ENCODE results near the gene KRT83.

KRT83 gene

DNA sequence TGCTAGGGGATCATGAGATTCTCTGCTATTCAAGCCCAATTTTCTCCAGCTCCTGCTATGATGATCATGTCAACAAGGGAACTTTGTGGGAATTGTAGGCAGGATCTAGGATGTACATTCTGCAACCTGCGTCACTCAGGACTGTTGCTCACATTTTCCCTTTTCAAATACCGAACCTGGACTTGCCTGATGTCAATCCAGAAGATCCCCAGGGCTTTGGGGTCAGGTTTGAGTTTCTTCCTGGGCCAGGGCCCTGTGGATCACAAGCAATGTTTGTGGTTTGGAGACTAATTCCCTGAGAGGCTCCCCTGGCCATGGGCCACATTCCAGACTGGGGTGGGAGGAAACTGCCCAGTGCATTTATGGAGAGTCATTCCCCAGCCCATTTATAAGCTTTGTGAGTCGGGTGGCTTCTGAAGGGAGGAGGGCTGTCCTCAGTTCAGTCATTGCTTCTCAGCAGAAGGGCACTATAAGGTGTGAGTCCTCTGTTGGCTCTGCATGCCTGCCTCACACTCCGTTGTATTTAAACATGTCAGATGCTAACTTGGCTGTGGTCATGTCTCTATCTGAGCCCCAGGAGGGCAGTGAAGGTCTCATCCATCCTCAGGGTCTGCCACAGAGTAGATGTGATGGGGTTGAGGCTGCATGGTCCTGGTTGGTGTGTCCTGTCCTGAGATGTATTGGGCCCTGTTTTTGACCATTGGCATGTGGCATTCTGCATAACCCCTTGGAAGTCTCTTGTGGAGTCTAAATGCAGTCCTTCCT lies 40.2 kb downstream of the KRT83 start:
- no peaks in the 10 kb centered on the region for H3K9me3 ChIP-seq (replicated peaks in 1 of 2; ENCODE audit: control insufficient read depth in 2 of 2, insufficient read depth in 1 of 2, low read depth in 1 of 2, low read length in 2 of 2)
- no peak overlapping the region for H3K14ac ChIP-seq (ENCODE audit: low read length)
- no CpG with 5 or more reads among the region's 4 CpGs for WGBS, 2 donors (ENCODE audit: extremely low coverage in 2 of 2, insufficient read length in 2 of 2, insufficient replicate concordance in 1 of 2)
- peak overlapping the region; percentile 35 for H3K9ac ChIP-seq (ENCODE audit: low read depth, low read length, poor library complexity)
- no peak overlapping the region for H3K4me3 ChIP-seq (ENCODE audit: low read length in 2 of 2)
- H3K4me1 ChIP-seq (ENCODE audit: control insufficient read depth in 2 of 2, insufficient read depth in 1 of 2, low read depth in 1 of 2, low read length in 2 of 2) = peaks cover 3 to 17% of the 10 kb centered on the region in 2 donors
- no peak for DNase-seq (ENCODE audit: low spot score)
- no peak overlapping the region for H4K91ac ChIP-seq (ENCODE audit: low read depth, low read length, poor library complexity)
- no peak overlapping the region for H3K4ac ChIP-seq (ENCODE audit: low read length)
- H3K27ac ChIP-seq (replicated peaks; ENCODE audit: low read length) = no peak overlapping the region
- H3K79me1 ChIP-seq (ENCODE audit: low read depth, low read length) = no peaks in the 10 kb centered on the region
- no peak overlapping the region for H4K8ac ChIP-seq (ENCODE audit: low read depth, low read length)
- H2BK120ac ChIP-seq (ENCODE audit: low read depth, low read length) = no peak overlapping the region
- no peak overlapping the region for H3K18ac ChIP-seq (ENCODE audit: low read length)
- no peak overlapping the region for H2AFZ ChIP-seq (ENCODE audit: low read length)
- peaks cover 0 to 10% (median 2%) of the 10 kb centered on the region in 3 experiments for H3K27me3 ChIP-seq (ENCODE audit: control insufficient read depth in 3 of 3, insufficient read depth in 3 of 3, low read depth in 1 of 3, low read length in 3 of 3)
- no peaks in the 10 kb centered on the region for H3K36me3 ChIP-seq (replicated peaks in 1 of 2; ENCODE audit: control insufficient read depth in 2 of 2, insufficient read depth in 2 of 2, low read length in 2 of 2)
- no peak overlapping the region for H3K23ac ChIP-seq (ENCODE audit: low read depth, low read length, poor library complexity)
- H2BK15ac ChIP-seq (ENCODE audit: low read length) = no peak overlapping the region
- no peak overlapping the region for H2BK12ac ChIP-seq (ENCODE audit: low read length)
- no peak overlapping the region for H2AK5ac ChIP-seq (ENCODE audit: low read depth, low read length)
- peak overlapping the region; percentile 27 for H2BK5ac ChIP-seq (ENCODE audit: low read length)
- no peak overlapping the region for H3K4me2 ChIP-seq (ENCODE audit: insufficient read depth, low read length, poor library complexity, severe bottlenecking)

DNA sequence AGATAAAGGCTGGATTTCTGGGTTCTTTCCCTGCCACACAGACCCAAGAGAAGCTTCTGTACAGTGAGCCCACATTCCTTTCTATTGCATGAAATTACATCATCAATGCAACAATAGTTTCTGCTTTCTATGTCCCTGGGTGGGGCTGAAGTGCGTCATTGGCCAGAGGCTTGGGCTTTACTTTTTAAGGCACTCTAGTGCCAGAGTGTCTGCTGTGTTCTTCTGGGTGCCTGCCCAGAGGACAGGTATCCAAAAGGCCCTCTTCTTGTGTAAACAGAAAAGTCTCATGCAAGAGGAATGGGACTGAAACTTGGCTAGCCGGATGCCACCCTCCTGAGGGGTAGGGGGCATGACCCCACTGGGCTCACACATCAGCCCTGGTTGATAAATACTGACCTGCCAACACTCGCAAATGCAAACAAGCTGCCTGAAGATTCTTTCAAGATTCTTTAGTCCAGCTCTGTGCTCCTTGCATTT lies 40.8 kb downstream of the KRT83 start:
- Histone ChIP-seq H3K18ac (ENCODE audit: low read length) (no peak overlapping the region), H2BK5ac (ENCODE audit: low read length) (no peak overlapping the region), H3K27ac (replicated peaks; ENCODE audit: low read length) (no peak overlapping the region), H2AFZ (ENCODE audit: low read length) (no peak overlapping the region), H3K14ac (ENCODE audit: low read length) (no peak overlapping the region), H4K91ac (ENCODE audit: low read depth, low read length, poor library complexity) (no peak overlapping the region), H3K27me3 (ENCODE audit: control insufficient read depth in 3 of 3, insufficient read depth in 3 of 3, low read depth in 1 of 3, low read length in 3 of 3) (peaks cover 0 to 10% (median 2%) of the 10 kb centered on the region in 3 experiments), H2BK15ac (ENCODE audit: low read length) (no peak overlapping the region), H3K4me1 (ENCODE audit: control insufficient read depth in 2 of 2, insufficient read depth in 1 of 2, low read depth in 1 of 2, low read length in 2 of 2) (peaks cover 3 to 17% of the 10 kb centered on the region in 2 donors), H3K9ac (ENCODE audit: low read depth, low read length, poor library complexity) (no peak overlapping the region), H3K79me1 (ENCODE audit: low read depth, low read length) (no peaks in the 10 kb centered on the region), H3K23ac (ENCODE audit: low read depth, low read length, poor library complexity) (no peak overlapping the region), H3K9me3 (replicated peaks in 1 of 2; ENCODE audit: control insufficient read depth in 2 of 2, insufficient read depth in 1 of 2, low read depth in 1 of 2, low read length in 2 of 2) (no peaks in the 10 kb centered on the region), H3K4ac (ENCODE audit: low read length) (no peak overlapping the region), H4K8ac (ENCODE audit: low read depth, low read length) (no peak overlapping the region), H2BK12ac (ENCODE audit: low read length) (no peak overlapping the region), H2BK120ac (ENCODE audit: low read depth, low read length) (no peak overlapping the region), H3K36me3 (replicated peaks in 1 of 2; ENCODE audit: control insufficient read depth in 2 of 2, insufficient read depth in 2 of 2, low read length in 2 of 2) (no peaks in the 10 kb centered on the region), H3K4me2 (ENCODE audit: insufficient read depth, low read length, poor library complexity, severe bottlenecking) (no peak overlapping the region), H2AK5ac (ENCODE audit: low read depth, low read length) (no peak overlapping the region), H3K4me3 (ENCODE audit: low read length in 2 of 2) (no peak overlapping the region)
- DNase-seq (ENCODE audit: low spot score) = no peak
- no CpG with 5 or more reads among the region's 3 CpGs for WGBS, 2 donors (ENCODE audit: extremely low coverage in 2 of 2, insufficient read length in 2 of 2, insufficient replicate concordance in 1 of 2)

DNA sequence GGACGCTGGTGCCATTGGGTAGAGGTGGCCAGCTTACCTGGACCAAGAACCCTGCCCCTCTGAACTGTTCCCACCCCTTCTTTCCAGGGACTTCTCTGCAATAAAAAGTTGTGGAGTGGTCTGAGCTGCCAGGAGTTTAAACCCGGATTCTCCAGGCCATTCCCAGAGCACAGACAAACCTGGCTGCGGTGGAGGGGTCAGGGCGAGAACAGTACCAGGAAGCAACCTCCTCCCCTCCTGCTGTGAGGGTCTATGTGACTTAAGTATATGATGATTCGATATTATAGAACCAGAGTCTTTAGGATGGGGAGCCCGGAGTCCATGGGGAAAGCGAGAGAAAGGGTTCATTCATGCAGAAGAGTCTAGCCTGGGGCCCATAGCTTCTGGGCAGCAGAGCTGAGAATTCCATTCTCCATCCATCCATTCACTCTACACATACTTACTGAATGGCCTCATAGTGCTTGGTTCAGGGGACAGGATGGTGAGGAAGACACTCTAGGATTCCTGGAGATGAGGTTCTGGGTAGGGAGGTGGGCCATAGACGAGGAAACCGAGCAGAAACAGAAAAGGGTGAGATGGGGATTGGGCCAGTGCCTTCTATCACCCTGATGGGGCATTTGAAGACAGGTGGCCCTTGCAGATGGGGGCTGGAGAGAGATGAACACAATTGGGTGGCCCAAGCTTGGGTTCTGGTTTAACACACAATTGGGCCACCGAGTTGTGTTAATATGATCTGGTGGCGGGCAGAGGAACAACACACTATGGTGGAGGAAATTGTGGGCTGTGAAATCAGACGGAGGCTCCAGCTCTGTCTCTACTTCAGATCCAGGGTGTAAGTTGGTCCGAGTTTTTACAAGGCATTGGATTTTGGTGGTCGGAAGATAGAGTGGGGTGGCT lies 41.5 kb downstream of the KRT83 start:
- Histone ChIP-seq H3K4me2 (ENCODE audit: insufficient read depth, low read length, poor library complexity, severe bottlenecking) (no peak overlapping the region), H3K18ac (ENCODE audit: low read length) (peak overlapping the region; percentile 23), H3K27me3 (ENCODE audit: control insufficient read depth in 3 of 3, insufficient read depth in 3 of 3, low read depth in 1 of 3, low read length in 3 of 3) (peaks cover 0 to 13% (median 2%) of the 10 kb centered on the region in 3 experiments), H2AFZ (ENCODE audit: low read length) (peak overlapping the region; percentile 69), H4K91ac (ENCODE audit: low read depth, low read length, poor library complexity) (no peak overlapping the region), H3K27ac (replicated peaks; ENCODE audit: low read length) (no peak overlapping the region), H3K4ac (ENCODE audit: low read length) (no peak overlapping the region), H3K9ac (ENCODE audit: low read depth, low read length, poor library complexity) (no peak overlapping the region), H3K4me3 (ENCODE audit: low read length in 2 of 2) (no peak overlapping the region), H3K23ac (ENCODE audit: low read depth, low read length, poor library complexity) (no peak overlapping the region), H3K36me3 (replicated peaks in 1 of 2; ENCODE audit: control insufficient read depth in 2 of 2, insufficient read depth in 2 of 2, low read length in 2 of 2) (no peaks in the 10 kb centered on the region), H3K9me3 (replicated peaks in 1 of 2; ENCODE audit: control insufficient read depth in 2 of 2, insufficient read depth in 1 of 2, low read depth in 1 of 2, low read length in 2 of 2) (no peaks in the 10 kb centered on the region), H3K14ac (ENCODE audit: low read length) (no peak overlapping the region), H3K4me1 (ENCODE audit: control insufficient read depth in 2 of 2, insufficient read depth in 1 of 2, low read depth in 1 of 2, low read length in 2 of 2) (peaks cover 3 to 17% of the 10 kb centered on the region in 2 donors), H2BK12ac (ENCODE audit: low read length) (no peak overlapping the region), H4K8ac (ENCODE audit: low read depth, low read length) (no peak overlapping the region), H3K79me1 (ENCODE audit: low read depth, low read length) (no peaks in the 10 kb centered on the region), H2AK5ac (ENCODE audit: low read depth, low read length) (no peak overlapping the region), H2BK15ac (ENCODE audit: low read length) (no peak overlapping the region), H2BK120ac (ENCODE audit: low read depth, low read length) (no peak overlapping the region), H2BK5ac (ENCODE audit: low read length) (no peak overlapping the region)
- no peak for DNase-seq (ENCODE audit: low spot score)
- no CpG with 5 or more reads among the region's 14 CpGs for WGBS, 2 donors (ENCODE audit: extremely low coverage in 2 of 2, insufficient read length in 2 of 2, insufficient replicate concordance in 1 of 2)
